WTC11 (cell line): Measurements from ENCODE around the gene GRIN2A. TPM values are rescaled to one million over a fixed set of nuclear protein-coding genes. Genes with fewer than 3 reads are reported as not detected.

ENCODE experiments used
- ATAC-seq: fragments of 200-7000 bp; cut with Tn5 transposase; 2 replicates; pipeline ENCODE4 v1.10.0; 2021; ENCODE audit warnings: mild to moderate bottlenecking, moderate library complexity
- CTCF ChIA-PET: fragments of 300-600 bp; sonication (Branson Sonifier 250); formaldehyde crosslinking; loops from one replicate; lab custom pipeline; 2021; ENCODE audit warnings: antibody characterized with exemption; lab: Charles Lee
- POLR2A ChIA-PET: fragments of 350-600 bp; sonication (Branson Sonifier 250); formaldehyde crosslinking; loops from one replicate; lab custom pipeline; 2021; ENCODE audit warnings: antibody characterized with exemption; lab: Charles Lee
- DNase-seq: peaks from one replicate; pipeline ENCODE4 v3.0.0; 2021; ENCODE audit warnings: low spot score
- H3K27ac Mint-ChIP-seq: 2 replicates; pipeline ENCODE4 v1.8.0; 2021; ENCODE audit warnings: mixed read lengths
- H3K27me3 Mint-ChIP-seq: 2 replicates; pipeline ENCODE4 v1.8.0; 2021; ENCODE audit warnings: low read depth, mild to moderate bottlenecking, moderate library complexity, mixed read lengths
- H3K36me3 Mint-ChIP-seq: 2 replicates; pipeline ENCODE4 v1.8.0; 2021; ENCODE audit warnings: mixed read lengths
- H3K4me1 Mint-ChIP-seq: 2 replicates; pipeline ENCODE4 v1.8.0; 2022; ENCODE audit warnings: mixed read lengths
- H3K4me3 Mint-ChIP-seq: 2 replicates; pipeline ENCODE4 v1.8.0; 2021; ENCODE audit warnings: mild to moderate bottlenecking, moderate library complexity, mixed read lengths
- H3K9me3 Mint-ChIP-seq: 2 replicates; pipeline ENCODE4 v1.8.0; 2021; ENCODE audit warnings: mixed read lengths
- ARID4B ChIP-seq: sonication (generic); formaldehyde crosslinking; IDR thresholded peaks from 2 replicates; pipeline ENCODE4 v1.8.0; 2023; ENCODE audit warnings: missing genetic modification reagents, mild to moderate bottlenecking, borderline replicate concordance
- ATF1 ChIP-seq: sonication (generic); formaldehyde crosslinking; IDR thresholded peaks from 2 replicates; pipeline ENCODE4 v1.8.1; 2023; ENCODE audit warnings: mild to moderate bottlenecking, moderate library complexity, missing genetic modification reagents
- IRF2 ChIP-seq: sonication (generic); formaldehyde crosslinking; IDR thresholded peaks from 2 replicates; pipeline ENCODE4 v1.8.0; 2022; ENCODE audit warnings: low read depth, missing genetic modification reagents, borderline replicate concordance
- MLX ChIP-seq: sonication (generic); formaldehyde crosslinking; IDR thresholded peaks from 2 replicates; pipeline ENCODE4 v1.8.1; 2023; ENCODE audit warnings: mild to moderate bottlenecking, missing genetic modification reagents, moderate library complexity
- MXD4 ChIP-seq: fragments of 250-450 bp; sonication (Bioruptor Pico); IDR thresholded peaks from 2 replicates; pipeline ENCODE4 v1.8.0; 2021; ENCODE audit warnings: mild to moderate bottlenecking, moderate library complexity, borderline replicate concordance
- NFE2L1 ChIP-seq: sonication (generic); formaldehyde crosslinking; IDR thresholded peaks from 2 replicates; pipeline ENCODE4 v1.8.1; 2023; ENCODE audit warnings: missing genetic modification reagents
- NR2C2 ChIP-seq: sonication (generic); formaldehyde crosslinking; IDR thresholded peaks from 2 replicates; pipeline ENCODE4 v1.8.0; 2022; ENCODE audit warnings: mild to moderate bottlenecking, missing genetic modification reagents
- OVOL2 ChIP-seq: fragments of 250-450 bp; sonication (Bioruptor Pico); IDR thresholded peaks from 2 replicates; pipeline ENCODE4 v1.9.0; 2021; ENCODE audit warnings: mild to moderate bottlenecking, borderline replicate concordance
- PRRX2 ChIP-seq: fragments of 250-450 bp; sonication (Bioruptor Pico); IDR thresholded peaks from 2 replicates; pipeline ENCODE4 v1.8.0; 2021; ENCODE audit warnings: mild to moderate bottlenecking
- RORB ChIP-seq: fragments of 250-450 bp; sonication (Bioruptor Pico); IDR thresholded peaks from 2 replicates; pipeline ENCODE4 v1.9.0; 2021; ENCODE audit warnings: mild to moderate bottlenecking
- SOX15 ChIP-seq: fragments of 250-450 bp; sonication (Bioruptor Pico); IDR thresholded peaks from 2 replicates; pipeline ENCODE4 v1.9.0; 2021; ENCODE audit warnings: mild to moderate bottlenecking
- TCF7 ChIP-seq: sonication (generic); formaldehyde crosslinking; IDR thresholded peaks from 2 replicates; pipeline ENCODE4 v1.8.0; 2022; ENCODE audit warnings: mild to moderate bottlenecking, low read depth, missing genetic modification reagents, moderate library complexity
- TP53 ChIP-seq: sonication (generic); formaldehyde crosslinking; IDR thresholded peaks from 2 replicates; pipeline ENCODE4 v1.8.1; 2023; ENCODE audit warnings: mild to moderate bottlenecking, missing genetic modification reagents
- total RNA-seq: library from RNA; stranded (reverse); gene quantifications from 3 replicates; pipeline ENCODE4 v1.2.3, GENCODE V29; 2021
- TF ChIP-seq, protein P1 (sequence below): fragments of 250-450 bp; sonication (Bioruptor Pico); IDR thresholded peaks from 2 replicates; pipeline ENCODE4 v1.9.0; 2021; ENCODE audit warnings: mild to moderate bottlenecking, borderline replicate concordance
- TF ChIP-seq, protein P2 (sequence below): sonication (generic); formaldehyde crosslinking; IDR thresholded peaks from 2 replicates; pipeline ENCODE4 v1.8.1; 2022; ENCODE audit warnings: mild to moderate bottlenecking, missing genetic modification reagents, moderate library complexity, borderline replicate concordance
- TF ChIP-seq, protein P3 (sequence below): fragments of 250-450 bp; sonication (Bioruptor Pico); conservative IDR thresholded peaks from 2 replicates; pipeline ENCODE4 v1.9.0; 2021; ENCODE audit warnings: mild to moderate bottlenecking
- TF ChIP-seq, protein P4 (sequence below): sonication (generic); formaldehyde crosslinking; IDR thresholded peaks from 2 replicates; pipeline ENCODE4 v1.8.1; 2023; ENCODE audit warnings: mild to moderate bottlenecking, missing genetic modification reagents, borderline replicate concordance
- TF ChIP-seq, protein P5 (sequence below): sonication (generic); formaldehyde crosslinking; conservative IDR thresholded peaks from 2 replicates; pipeline ENCODE4 v1.8.1; 2022; ENCODE audit warnings: mild to moderate bottlenecking, missing genetic modification reagents

Gene GRIN2A
- total RNA-seq, 1 experiment from 2014 or later, result 3.5 TPM

- TF ChIP-seq, protein P1, sequence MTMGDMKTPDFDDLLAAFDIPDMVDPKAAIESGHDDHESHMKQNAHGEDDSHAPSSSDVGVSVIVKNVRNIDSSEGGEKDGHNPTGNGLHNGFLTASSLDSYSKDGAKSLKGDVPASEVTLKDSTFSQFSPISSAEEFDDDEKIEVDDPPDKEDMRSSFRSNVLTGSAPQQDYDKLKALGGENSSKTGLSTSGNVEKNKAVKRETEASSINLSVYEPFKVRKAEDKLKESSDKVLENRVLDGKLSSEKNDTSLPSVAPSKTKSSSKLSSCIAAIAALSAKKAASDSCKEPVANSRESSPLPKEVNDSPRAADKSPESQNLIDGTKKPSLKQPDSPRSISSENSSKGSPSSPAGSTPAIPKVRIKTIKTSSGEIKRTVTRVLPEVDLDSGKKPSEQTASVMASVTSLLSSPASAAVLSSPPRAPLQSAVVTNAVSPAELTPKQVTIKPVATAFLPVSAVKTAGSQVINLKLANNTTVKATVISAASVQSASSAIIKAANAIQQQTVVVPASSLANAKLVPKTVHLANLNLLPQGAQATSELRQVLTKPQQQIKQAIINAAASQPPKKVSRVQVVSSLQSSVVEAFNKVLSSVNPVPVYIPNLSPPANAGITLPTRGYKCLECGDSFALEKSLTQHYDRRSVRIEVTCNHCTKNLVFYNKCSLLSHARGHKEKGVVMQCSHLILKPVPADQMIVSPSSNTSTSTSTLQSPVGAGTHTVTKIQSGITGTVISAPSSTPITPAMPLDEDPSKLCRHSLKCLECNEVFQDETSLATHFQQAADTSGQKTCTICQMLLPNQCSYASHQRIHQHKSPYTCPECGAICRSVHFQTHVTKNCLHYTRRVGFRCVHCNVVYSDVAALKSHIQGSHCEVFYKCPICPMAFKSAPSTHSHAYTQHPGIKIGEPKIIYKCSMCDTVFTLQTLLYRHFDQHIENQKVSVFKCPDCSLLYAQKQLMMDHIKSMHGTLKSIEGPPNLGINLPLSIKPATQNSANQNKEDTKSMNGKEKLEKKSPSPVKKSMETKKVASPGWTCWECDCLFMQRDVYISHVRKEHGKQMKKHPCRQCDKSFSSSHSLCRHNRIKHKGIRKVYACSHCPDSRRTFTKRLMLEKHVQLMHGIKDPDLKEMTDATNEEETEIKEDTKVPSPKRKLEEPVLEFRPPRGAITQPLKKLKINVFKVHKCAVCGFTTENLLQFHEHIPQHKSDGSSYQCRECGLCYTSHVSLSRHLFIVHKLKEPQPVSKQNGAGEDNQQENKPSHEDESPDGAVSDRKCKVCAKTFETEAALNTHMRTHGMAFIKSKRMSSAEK (CRISPR knock-in tag), result no peak
- TF ChIP-seq ATF1 (CRISPR knock-in tag) (no peak), MXD4 (no peak), NR2C2 (no peak)
- TF ChIP-seq, protein P2, sequence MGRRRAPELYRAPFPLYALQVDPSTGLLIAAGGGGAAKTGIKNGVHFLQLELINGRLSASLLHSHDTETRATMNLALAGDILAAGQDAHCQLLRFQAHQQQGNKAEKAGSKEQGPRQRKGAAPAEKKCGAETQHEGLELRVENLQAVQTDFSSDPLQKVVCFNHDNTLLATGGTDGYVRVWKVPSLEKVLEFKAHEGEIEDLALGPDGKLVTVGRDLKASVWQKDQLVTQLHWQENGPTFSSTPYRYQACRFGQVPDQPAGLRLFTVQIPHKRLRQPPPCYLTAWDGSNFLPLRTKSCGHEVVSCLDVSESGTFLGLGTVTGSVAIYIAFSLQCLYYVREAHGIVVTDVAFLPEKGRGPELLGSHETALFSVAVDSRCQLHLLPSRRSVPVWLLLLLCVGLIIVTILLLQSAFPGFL (CRISPR knock-in tag), result no peak
Measured at GRCh38 chr16:10128397-10129258, 53.6 kb downstream of the GRIN2A start (continued).

DNA sequence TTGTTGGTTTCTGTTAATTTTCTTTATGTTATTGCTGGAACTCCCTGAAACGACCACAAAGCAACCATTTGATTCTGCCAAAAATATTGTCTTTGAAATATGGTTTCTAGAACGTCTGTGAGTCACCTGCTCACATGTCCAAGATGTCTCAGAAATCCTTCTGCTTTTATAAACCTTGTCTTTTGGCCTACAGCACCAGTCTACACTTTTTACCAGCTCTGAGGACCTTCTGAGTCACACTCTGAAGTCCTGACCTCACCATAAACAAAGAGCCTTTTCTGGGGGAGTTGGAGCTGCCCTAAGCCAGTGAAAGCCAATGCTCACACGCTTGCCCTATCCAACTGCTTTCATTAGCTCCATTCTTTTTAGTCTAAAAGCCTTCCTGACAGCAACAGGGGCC lies 55.5 kb downstream of the GRIN2A start:
- Mint-ChIP-seq H3K27ac (no peak overlapping the region), H3K36me3 (no peaks in the 10 kb centered on the region), H3K9me3 (no peaks in the 10 kb centered on the region), H3K27me3 (peaks cover 3% of the 10 kb centered on the region; the same call in 1 of the 2 replicates), H3K4me3 (no peak overlapping the region), H3K4me1 (peaks cover 19% of the 10 kb centered on the region)
- ChIA-PET CTCF (interaction anchor here (2.2 kb wide), 1 partner anchor 10 kb away, joined by 8 read pairs; no protein-coding TSS in a partner anchor), POLR2A (no interaction called here)
- ATAC-seq (no peak), DNase-seq (no peak)
- no peak for TF ChIP-seq ARID4B (CRISPR knock-in tag)
- TF ChIP-seq, protein P3, sequence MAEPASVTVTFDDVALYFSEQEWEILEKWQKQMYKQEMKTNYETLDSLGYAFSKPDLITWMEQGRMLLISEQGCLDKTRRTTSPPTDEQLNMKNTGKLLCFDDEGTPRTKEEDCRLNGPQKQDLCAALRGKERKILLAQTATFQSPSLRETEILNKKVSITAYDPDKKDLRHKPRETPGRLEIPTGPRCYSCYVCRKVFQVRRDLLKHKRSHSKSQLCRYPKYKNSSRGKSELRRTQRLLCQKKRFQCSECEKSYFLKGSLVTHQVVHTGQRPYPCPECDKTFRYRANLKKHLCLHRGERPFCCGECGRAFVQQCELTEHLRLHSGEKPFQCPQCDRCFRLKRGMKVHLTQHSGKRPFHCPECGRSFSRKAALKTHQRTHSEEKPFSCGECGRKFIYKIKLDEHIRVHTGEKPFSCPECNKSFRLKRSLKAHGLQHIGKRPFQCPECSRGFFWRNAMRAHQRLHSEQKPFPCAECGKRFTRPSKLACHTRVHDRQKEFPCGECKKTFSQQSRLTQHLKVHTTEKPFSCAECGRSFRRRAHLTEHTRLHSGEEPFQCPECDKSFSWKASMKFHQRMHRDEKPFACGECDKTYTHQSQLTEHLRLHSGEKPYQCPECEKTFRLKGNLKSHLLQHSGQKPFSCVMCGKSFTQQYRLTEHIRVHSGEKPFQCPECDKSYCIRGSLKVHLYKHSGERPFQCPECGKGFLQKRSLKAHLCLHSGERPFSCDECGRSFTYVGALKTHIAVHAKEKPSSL (CRISPR knock-in tag), result no peak
- no peak for TF ChIP-seq RORB (CRISPR knock-in tag)
- TF ChIP-seq SOX15 (CRISPR knock-in tag), result no peak
- TF ChIP-seq OVOL2, result no peak
- no peak for TF ChIP-seq NFE2L1 (CRISPR knock-in tag)
- TF ChIP-seq, protein P4, sequence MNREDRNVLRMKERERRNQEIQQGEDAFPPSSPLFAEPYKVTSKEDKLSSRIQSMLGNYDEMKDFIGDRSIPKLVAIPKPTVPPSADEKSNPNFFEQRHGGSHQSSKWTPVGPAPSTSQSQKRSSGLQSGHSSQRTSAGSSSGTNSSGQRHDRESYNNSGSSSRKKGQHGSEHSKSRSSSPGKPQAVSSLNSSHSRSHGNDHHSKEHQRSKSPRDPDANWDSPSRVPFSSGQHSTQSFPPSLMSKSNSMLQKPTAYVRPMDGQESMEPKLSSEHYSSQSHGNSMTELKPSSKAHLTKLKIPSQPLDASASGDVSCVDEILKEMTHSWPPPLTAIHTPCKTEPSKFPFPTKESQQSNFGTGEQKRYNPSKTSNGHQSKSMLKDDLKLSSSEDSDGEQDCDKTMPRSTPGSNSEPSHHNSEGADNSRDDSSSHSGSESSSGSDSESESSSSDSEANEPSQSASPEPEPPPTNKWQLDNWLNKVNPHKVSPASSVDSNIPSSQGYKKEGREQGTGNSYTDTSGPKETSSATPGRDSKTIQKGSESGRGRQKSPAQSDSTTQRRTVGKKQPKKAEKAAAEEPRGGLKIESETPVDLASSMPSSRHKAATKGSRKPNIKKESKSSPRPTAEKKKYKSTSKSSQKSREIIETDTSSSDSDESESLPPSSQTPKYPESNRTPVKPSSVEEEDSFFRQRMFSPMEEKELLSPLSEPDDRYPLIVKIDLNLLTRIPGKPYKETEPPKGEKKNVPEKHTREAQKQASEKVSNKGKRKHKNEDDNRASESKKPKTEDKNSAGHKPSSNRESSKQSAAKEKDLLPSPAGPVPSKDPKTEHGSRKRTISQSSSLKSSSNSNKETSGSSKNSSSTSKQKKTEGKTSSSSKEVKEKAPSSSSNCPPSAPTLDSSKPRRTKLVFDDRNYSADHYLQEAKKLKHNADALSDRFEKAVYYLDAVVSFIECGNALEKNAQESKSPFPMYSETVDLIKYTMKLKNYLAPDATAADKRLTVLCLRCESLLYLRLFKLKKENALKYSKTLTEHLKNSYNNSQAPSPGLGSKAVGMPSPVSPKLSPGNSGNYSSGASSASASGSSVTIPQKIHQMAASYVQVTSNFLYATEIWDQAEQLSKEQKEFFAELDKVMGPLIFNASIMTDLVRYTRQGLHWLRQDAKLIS (CRISPR knock-in tag), result no peak
- no peak for TF ChIP-seq IRF2 (CRISPR knock-in tag)
- TF ChIP-seq, protein P5, sequence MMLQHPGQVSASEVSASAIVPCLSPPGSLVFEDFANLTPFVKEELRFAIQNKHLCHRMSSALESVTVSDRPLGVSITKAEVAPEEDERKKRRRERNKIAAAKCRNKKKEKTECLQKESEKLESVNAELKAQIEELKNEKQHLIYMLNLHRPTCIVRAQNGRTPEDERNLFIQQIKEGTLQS (CRISPR knock-in tag), result no peak
- no peak for TF ChIP-seq MLX (CRISPR knock-in tag)
- no peak for TF ChIP-seq TP53 (CRISPR knock-in tag)
- TF ChIP-seq TCF7 (CRISPR knock-in tag), result no peak
- no peak for TF ChIP-seq PRRX2
